Caco-2 (cell line): ENCODE measurements around the gene ARHGEF28. TPM values are rescaled to one million over a fixed set of nuclear protein-coding genes. Genes with fewer than 3 reads are reported as not detected.

ENCODE experiments used
- BruUV-seq: library from RNA; stranded (reverse); fragments of 400-500 nt; replicated peaks from 2 replicates; lab custom pipeline; 2021; lab: Mats Ljungman, UMichigan
- CTCF ChIA-PET: fragments of 300-600 bp; sonication (Branson Sonifier 250); formaldehyde crosslinking; loops from one replicate; lab custom pipeline; 2022; ENCODE audit warnings: antibody characterized with exemption; lab: Charles Lee
- POLR2A ChIA-PET: fragments of 300-600 bp; sonication (Branson Sonifier 250); formaldehyde crosslinking; loops from one replicate; lab custom pipeline; 2022; ENCODE audit warnings: antibody characterized with exemption; lab: Charles Lee
- DNase-seq, 2 experiments: peaks; one replicate each; pipeline versions ENCODE4 v3.0.0 to v3.0.0-alpha.2; 2020 to 2022
- H3K27me3 ChIP-seq: replicated peaks from 2 replicates; pipeline ENCODE4 v1.6.0; 2011; ENCODE audit warnings: low read length; ENCODE audit not compliant: control insufficient read depth, insufficient read depth
- H3K36me3 ChIP-seq: 2 replicates; pipeline ENCODE4 v1.5.1; 2011; ENCODE audit warnings: low read length; ENCODE audit not compliant: control insufficient read depth, insufficient read depth
- H3K4me1 ChIP-seq: fragments of 250-450 bp; sonication (Bioruptor Pico); 2 replicates; pipeline ENCODE4 v1.5.1; 2020; ENCODE audit warnings: mild to moderate bottlenecking
- H3K4me3 ChIP-seq: 2 replicates; pipeline ENCODE4 v1.5.1; 2011; ENCODE audit warnings: low read depth, mild to moderate bottlenecking, control low read depth, low read length
- H3K9me3 ChIP-seq: fragments of 250-450 bp; sonication (Bioruptor Pico); 2 replicates; pipeline ENCODE4 v1.5.1; 2020; ENCODE audit warnings: mild to moderate bottlenecking, moderate library complexity
- H3K27ac Mint-ChIP-seq: one replicate; pipeline ENCODE4 v1.8.0; 2022; ENCODE audit warnings: mixed read lengths; ENCODE audit not compliant: unreplicated experiment
- H3K27me3 Mint-ChIP-seq: one replicate; pipeline ENCODE4 v1.8.0; 2022; ENCODE audit warnings: mixed read lengths; ENCODE audit not compliant: insufficient read depth, unreplicated experiment
- H3K36me3 Mint-ChIP-seq: one replicate; pipeline ENCODE4 v1.8.0; 2022; ENCODE audit warnings: mild to moderate bottlenecking, mixed read lengths; ENCODE audit not compliant: insufficient read depth, unreplicated experiment
- H3K4me1 Mint-ChIP-seq: one replicate; pipeline ENCODE4 v1.8.0; 2022; ENCODE audit warnings: low read depth, mixed read lengths; ENCODE audit not compliant: unreplicated experiment
- H3K4me3 Mint-ChIP-seq: one replicate; pipeline ENCODE4 v1.8.0; 2022; ENCODE audit warnings: mild to moderate bottlenecking, moderate library complexity, mixed read lengths; ENCODE audit not compliant: unreplicated experiment
- H3K9me3 Mint-ChIP-seq: one replicate; pipeline ENCODE4 v1.8.0; 2022; ENCODE audit warnings: mixed read lengths; ENCODE audit not compliant: unreplicated experiment
- intact Hi-C: fragments of 100-400 bp; cut with micrococcal nuclease; formaldehyde crosslinking; loops from one replicate; pipeline ENCODE4 v1.10.0; 2022; ENCODE audit not compliant: unreplicated experiment
- total RNA-seq: library from RNA; stranded (reverse); gene quantifications from 2 replicates; pipeline ENCODE4 v1.2.3, GENCODE V29; 2022
- TF ChIP-seq, protein P1 (sequence below), 2 experiments: fragments of 200-600 bp in 1 of 2; IDR thresholded peaks; 1 replicate in 1 of 2; 2 replicates in 1 of 2; pipeline versions ENCODE4 v1.5.1 to v1.8.0; 2011 to 2022; ENCODE audit warnings: antibody characterized with exemption in 1 of 2, control low read depth in 1 of 2, inconsistent platforms in 1 of 2, low read depth in 1 of 2, low read length in 1 of 2, mild to moderate bottlenecking in 1 of 2, moderate library complexity in 1 of 2; ENCODE audit not compliant: insufficient read depth in 1 of 2, severe bottlenecking in 1 of 2, unreplicated experiment in 1 of 2

ARHGEF28 gene
- total RNA-seq, 1 experiment from 2014 or later: 4.6 TPM

DNA sequence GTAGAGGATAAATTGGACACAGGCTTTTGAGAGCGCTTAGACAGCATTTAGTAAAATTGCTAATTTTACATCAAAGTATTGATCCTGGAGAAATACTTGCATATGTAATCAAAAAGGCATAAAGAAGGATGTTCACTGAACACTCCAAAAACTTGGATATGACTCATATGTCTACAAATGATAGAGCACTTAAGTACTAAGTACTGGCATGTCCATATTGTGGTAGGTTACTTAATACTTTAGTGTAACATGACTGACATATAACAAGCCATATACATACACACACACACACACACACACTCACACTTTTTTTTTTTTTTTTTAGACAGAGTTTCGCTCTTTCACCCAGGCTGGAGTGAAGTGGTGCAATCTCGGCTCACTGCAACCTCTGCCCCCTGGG, 361.9 kb downstream of the ARHGEF28 start:
- no peaks in the 10 kb centered on the region for H3K9me3 Mint-ChIP-seq
- TF ChIP-seq, protein P1, sequence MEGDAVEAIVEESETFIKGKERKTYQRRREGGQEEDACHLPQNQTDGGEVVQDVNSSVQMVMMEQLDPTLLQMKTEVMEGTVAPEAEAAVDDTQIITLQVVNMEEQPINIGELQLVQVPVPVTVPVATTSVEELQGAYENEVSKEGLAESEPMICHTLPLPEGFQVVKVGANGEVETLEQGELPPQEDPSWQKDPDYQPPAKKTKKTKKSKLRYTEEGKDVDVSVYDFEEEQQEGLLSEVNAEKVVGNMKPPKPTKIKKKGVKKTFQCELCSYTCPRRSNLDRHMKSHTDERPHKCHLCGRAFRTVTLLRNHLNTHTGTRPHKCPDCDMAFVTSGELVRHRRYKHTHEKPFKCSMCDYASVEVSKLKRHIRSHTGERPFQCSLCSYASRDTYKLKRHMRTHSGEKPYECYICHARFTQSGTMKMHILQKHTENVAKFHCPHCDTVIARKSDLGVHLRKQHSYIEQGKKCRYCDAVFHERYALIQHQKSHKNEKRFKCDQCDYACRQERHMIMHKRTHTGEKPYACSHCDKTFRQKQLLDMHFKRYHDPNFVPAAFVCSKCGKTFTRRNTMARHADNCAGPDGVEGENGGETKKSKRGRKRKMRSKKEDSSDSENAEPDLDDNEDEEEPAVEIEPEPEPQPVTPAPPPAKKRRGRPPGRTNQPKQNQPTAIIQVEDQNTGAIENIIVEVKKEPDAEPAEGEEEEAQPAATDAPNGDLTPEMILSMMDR (IDR thresholded peaks at IDR 0.05; ENCODE audit: insufficient read depth in 1 of 2, low read depth in 1 of 2, low read length in 1 of 2, severe bottlenecking in 1 of 2, unreplicated experiment in 1 of 2): no peak
- intact Hi-C loops: no loop called here
- H3K36me3 Mint-ChIP-seq: no peaks in the 10 kb centered on the region
- peaks cover 22% of the 10 kb centered on the region for H3K4me1 ChIP-seq
- no peaks in the 10 kb centered on the region for H3K27me3 ChIP-seq
- no peaks in the 10 kb centered on the region for H3K27me3 Mint-ChIP-seq
- DNase-seq: no peak
- POLR2A ChIA-PET: no interaction called here
- no TSS peak for BruUV-seq
- H3K4me1 Mint-ChIP-seq: peaks cover 17% of the 10 kb centered on the region
- H3K4me3 Mint-ChIP-seq: no peak overlapping the region
- CTCF ChIA-PET: no interaction called here
- no peak overlapping the region for H3K4me3 ChIP-seq
- H3K9me3 ChIP-seq: no peaks in the 10 kb centered on the region
- no peaks in the 10 kb centered on the region for H3K36me3 ChIP-seq
- H3K27ac Mint-ChIP-seq: no peak overlapping the region

DNA sequence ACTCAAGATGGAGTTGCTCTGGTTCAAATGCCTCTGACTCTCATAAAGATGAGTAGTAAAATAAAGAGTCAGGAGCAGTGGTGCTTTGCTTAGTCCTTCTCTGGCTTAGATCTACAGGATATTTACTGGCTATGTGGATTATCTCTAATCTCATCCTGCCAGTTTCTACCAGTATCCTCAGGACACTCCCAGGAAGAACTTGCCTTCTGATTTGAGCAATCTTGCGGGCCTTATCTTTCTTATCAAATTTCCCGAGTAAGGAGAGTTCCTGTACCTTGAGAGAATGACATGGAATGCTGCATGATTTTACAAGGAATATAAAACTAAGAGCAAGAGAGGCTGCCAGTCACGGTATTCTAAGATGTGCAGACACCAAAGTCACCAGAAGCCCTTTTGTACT, 364.0 kb downstream of the ARHGEF28 start:
- Mint-ChIP-seq H3K27me3 (no peaks in the 10 kb centered on the region), H3K9me3 (peaks cover 9% of the 10 kb centered on the region), H3K4me3 (no peak overlapping the region), H3K4me1 (peaks cover 15% of the 10 kb centered on the region), H3K36me3 (no peaks in the 10 kb centered on the region), H3K27ac (no peak overlapping the region)
- Histone ChIP-seq H3K27me3 (no peaks in the 10 kb centered on the region), H3K4me3 (no peak overlapping the region), H3K9me3 (0 out of 2 replicates have a peak, but pooled peaks cover 4% of the 10 kb centered on the region), H3K4me1 (peaks cover 13% of the 10 kb centered on the region), H3K36me3 (no peaks in the 10 kb centered on the region)
- ChIA-PET POLR2A (no interaction called here), CTCF (no interaction called here)
- no peak for DNase-seq
- TF ChIP-seq, protein P1 (IDR thresholded peaks at IDR 0.05; ENCODE audit: insufficient read depth in 1 of 2, low read depth in 1 of 2, low read length in 1 of 2, severe bottlenecking in 1 of 2, unreplicated experiment in 1 of 2): no peak
- intact Hi-C loops: no loop called here
- no TSS peak for BruUV-seq

Other genes with a start within 250 kb of the ARHGEF28 start
- 2.8 and 3.1 TPM in 2 replicates for gene FOXD1, start 177.4 kb upstream of the ARHGEF28 start, total RNA-seq
- gene BTF3, start 127.8 kb upstream of the ARHGEF28 start, total RNA-seq: 653 and 704 TPM in 2 replicates
- 9.2 and 10.2 TPM in 2 replicates for gene ANKRA2, start 60.6 kb upstream of the ARHGEF28 start, total RNA-seq
- gene UTP15, start 60.5 kb upstream of the ARHGEF28 start, total RNA-seq: 29.1 and 33.0 TPM in 2 replicates